Astrocyte of the spinal cord (primary cell): ENCODE measurements around the gene PTPRT.

Experiments
- DNase-seq: peaks from one replicate; pipeline ENCODE4 v3.0.0; 2011; ENCODE audit warnings: low read depth, low spot score
- H3K4me3 ChIP-seq: 2 replicates; pipeline ENCODE4 v1.5.1; 2011; ENCODE audit warnings: low read depth, mild to moderate bottlenecking, low read length, moderate library complexity
- in situ Hi-C: cut with HindIII; loops from 2 replicates; pipeline ENCODE4 v1.10.0; 2017; ENCODE audit warnings: low sequenced_read_pairs
- TF ChIP-seq, protein P1 (sequence below): IDR thresholded peaks from 2 replicates; pipeline ENCODE4 v1.5.1; 2012; ENCODE audit warnings: low read depth, mild to moderate bottlenecking, low read length, inconsistent platforms

PTPRT gene

DNA sequence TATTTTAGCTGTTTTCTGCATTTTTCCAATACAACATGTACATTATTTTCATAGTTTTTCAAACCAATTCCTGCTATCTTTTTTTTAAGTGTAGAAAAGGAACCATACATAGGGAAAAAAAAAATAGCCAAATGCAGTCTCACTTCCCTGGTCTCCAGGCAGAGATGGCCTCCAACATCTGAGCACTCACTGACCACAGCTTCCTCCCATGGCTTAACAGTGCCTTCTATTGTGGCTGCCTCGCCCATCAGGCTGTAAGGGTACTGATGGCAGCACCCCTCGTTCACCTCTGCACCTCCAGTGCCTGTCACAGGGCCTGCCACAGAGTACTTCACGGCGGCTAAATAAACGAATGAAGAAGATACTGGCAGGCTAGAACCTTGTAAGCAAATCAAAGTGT, 591.1 kb downstream of the PTPRT start:
- DNase-seq: no peak
- TF ChIP-seq, protein P1, sequence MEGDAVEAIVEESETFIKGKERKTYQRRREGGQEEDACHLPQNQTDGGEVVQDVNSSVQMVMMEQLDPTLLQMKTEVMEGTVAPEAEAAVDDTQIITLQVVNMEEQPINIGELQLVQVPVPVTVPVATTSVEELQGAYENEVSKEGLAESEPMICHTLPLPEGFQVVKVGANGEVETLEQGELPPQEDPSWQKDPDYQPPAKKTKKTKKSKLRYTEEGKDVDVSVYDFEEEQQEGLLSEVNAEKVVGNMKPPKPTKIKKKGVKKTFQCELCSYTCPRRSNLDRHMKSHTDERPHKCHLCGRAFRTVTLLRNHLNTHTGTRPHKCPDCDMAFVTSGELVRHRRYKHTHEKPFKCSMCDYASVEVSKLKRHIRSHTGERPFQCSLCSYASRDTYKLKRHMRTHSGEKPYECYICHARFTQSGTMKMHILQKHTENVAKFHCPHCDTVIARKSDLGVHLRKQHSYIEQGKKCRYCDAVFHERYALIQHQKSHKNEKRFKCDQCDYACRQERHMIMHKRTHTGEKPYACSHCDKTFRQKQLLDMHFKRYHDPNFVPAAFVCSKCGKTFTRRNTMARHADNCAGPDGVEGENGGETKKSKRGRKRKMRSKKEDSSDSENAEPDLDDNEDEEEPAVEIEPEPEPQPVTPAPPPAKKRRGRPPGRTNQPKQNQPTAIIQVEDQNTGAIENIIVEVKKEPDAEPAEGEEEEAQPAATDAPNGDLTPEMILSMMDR: no peak
- in situ Hi-C loops: no loop called here
- H3K4me3 ChIP-seq: no peak overlapping the region

GRCh38 chr20:42595625-42596024, 594.1 kb downstream of the PTPRT start:
- TF ChIP-seq, protein P1: no peak
- DNase-seq: no peak
- in situ Hi-C loops: no loop called here
- H3K4me3 ChIP-seq: no peak overlapping the region

- in situ Hi-C loops: no loop called here
- TF ChIP-seq, protein P1: no peak
- H3K4me3 ChIP-seq: no peak overlapping the region
- no peak for DNase-seq
Observed at GRCh38 chr20:42594659-42595058, 595.0 kb downstream of the PTPRT start.

- in situ Hi-C loops: no loop called here
- TF ChIP-seq, protein P1: no peak
Observed at GRCh38 chr20:42594011-42594410, 595.7 kb downstream of the PTPRT start.

DNA sequence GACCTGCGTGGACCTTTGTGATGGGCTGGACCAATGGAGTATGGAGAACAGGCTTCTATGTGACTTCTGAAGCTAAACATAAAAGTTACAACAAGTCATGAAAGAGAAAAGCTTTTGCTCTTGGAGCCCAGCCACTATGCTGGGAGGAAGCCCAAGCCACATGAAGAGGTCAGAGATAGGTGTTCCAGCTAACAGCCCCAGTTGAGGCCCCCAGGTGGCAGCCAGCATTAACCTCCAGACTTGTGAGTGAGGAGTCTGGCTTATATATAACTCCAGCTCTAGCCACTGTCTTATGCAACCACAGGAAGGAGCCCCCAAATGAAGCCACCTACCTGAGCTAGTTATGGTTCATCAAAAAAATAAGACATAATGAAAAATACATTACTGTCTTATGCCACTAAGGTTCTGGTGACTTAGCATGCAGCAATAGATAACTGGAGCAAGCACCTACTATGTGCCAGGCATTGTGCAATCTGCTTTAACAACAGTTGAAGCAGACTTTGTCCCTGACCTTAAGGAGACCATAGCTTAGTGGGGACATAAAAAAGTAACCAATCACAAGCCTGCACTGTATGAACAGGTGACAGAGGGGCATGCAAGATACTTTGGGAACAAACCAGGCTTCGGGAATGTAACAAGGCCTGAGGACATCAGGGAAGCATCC, 599.6 kb downstream of the PTPRT start:
- no peak overlapping the region for H3K4me3 ChIP-seq
- in situ Hi-C loops: no loop called here
- TF ChIP-seq, protein P1: no peak
- no peak for DNase-seq

More at GRCh38 chr20:42594011-42594410, 595.7 kb downstream of the PTPRT start:
- DNase-seq: no peak
- no peak overlapping the region for H3K4me3 ChIP-seq

DNA sequence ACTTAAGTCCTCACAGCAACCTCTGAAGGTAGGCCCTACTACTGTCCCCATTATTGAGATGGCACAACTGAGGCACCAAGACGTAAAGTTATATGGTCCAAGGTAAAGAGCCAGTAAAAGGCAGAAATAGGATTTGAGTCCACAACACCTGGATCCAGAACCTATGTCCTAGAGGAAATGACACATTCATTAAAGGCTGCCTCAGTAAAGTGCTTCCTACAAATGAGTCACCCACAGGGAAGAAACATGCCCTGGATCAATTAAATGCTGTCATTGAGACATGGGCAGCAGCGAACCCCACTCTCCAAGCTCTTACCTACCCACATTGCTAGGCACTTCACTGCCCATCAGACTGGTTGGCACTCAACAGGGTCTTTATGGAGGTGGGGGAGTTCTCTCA, 600.9 kb downstream of the PTPRT start:
- no peak for DNase-seq
- no peak overlapping the region for H3K4me3 ChIP-seq
- in situ Hi-C loops: no loop called here
- TF ChIP-seq, protein P1: no peak

DNA sequence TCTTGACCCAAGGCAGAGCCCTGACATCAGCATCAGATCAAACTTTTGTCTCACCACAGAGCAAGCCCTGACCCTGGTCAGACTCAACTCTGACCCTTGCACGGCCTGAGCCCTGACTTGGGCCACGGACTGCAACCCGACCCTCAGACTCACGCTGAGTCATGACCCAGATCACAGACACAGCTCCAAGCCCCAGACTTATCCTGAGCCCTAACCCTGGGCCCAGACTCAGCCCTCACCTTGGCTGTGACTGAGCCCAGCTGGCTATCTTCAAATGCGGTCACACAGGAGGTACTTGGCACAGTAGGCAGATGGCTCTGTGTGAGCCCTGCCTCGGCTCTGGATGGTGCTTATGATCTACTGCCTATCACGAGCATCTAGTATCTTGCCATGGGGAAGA, 602.3 kb downstream of the PTPRT start:
- in situ Hi-C loops: no loop called here
- no peak for DNase-seq
- H3K4me3 ChIP-seq: no peak overlapping the region
- TF ChIP-seq, protein P1: no peak
